NCI-H1694 treated with DMSO at 0.1 percent for 48 hours (cell line): ENCODE measurements around the gene ZNF549.
A peak's percentile ranks its signal among the peaks of the same experiment; 100 is the strongest.

Experiments used
- DNase-seq: peaks from one replicate; lab custom pipeline; 2025; lab: John Stamatoyannopoulos, UW

ZNF549 gene

GRCh38 chr19:57566396-57567265 is 39.5 kb downstream of the ZNF549 start:
- no peak for DNase-seq

DNA sequence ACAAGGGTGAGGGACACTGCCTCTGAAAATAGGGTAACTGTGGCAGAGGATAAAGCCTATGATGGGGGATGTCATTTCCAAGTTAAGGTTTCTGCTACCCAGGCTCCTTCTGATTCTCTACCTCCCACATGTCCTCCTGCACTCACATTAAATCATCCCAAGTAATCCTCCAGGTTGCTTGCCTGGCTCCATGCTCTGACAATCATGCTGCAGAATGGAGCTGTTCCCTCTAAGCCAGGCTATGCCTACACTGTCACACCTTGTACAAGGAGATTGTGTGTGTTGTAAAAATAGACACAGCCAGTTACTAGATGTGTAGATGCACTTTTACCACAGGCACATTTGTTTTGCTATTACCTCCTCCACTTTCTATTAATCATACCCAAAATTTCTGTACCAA is 43.6 kb downstream of the ZNF549 start:
- no peak for DNase-seq

- DNase-seq, result no peak
Observed at GRCh38 chr19:57572415-57572947, 45.3 kb downstream of the ZNF549 start.

DNA sequence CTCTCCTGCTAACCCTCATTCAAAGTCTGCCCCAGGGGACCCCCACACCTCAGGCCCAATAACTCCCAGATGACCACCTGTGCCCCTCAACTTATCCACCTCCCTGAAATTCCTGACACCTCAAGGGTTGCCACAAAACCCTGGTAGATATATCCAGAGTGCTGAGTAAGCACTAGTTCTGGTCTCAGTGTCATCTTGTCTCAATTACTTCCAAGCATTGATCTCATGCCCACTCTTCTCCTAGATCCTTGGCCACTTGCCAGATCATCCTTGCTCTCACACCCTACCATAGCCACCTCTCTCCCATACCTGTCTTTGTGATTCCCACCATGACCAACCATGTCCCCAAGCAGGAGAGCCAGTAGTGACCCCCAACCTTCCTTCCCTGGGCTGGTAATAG is 49.5 kb downstream of the ZNF549 start:
- DNase-seq, result no peak

- DNase-seq, result peak; percentile 97
Observed at GRCh38 chr19:57578487-57579205, 51.5 kb downstream of the ZNF549 start, which contains the start of gene ZNF416. Gene ZNF416 (minus strand): TSS chr19:57578911. CDS start chr19:57578704, 207 bp downstream.

GRCh38 chr19:57583104-57583520 is 56.0 kb downstream of the ZNF549 start:
- no peak for DNase-seq

GRCh38 chr19:57583521-57584416 is 56.6 kb downstream of the ZNF549 start, which contains the start of gene ZIK1:
Gene ZIK1 (plus strand): TSS chr19:57584145. CDS start chr19:57584357, 212 bp downstream.
- DNase-seq, result peak; percentile 76

GRCh38 chr19:57587529-57587928 is 60.4 kb downstream of the ZNF549 start:
- no peak for DNase-seq

GRCh38 chr19:57599377-57599760 is 72.2 kb downstream of the ZNF549 start:
- no peak for DNase-seq

DNA sequence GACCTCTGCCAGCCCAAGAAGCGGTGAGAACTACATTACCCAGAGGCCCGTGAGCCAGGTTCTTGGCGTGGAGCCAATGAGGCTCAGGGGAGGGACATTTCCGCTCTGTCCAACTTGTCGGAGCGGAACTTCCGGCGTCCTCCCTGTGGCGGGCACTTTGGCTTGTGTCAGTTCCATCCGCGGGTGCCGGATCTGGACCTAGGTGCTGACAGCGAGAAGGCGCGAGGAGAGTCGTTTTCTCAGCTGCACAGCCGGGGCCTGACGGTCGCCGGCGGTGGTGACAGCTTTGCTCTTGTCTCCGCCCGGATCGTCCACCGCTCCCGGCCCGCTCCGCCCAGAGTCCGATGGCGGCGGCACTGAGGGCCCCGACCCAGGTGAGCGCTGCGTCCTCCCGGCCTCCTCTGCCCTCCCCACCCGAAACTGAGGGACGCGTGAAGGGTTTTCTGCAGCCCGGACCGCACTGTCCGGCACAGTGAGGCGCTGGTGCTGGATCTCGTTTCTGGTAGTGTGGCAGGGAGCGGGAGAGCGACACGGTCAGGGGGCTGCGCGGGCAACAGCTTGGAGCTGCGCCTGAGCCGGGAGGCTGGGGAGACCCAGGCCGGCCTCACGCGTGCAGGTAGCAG is 72.7 kb downstream of the ZNF549 start, which contains the start of gene ZNF530:
ZNF530 (plus strand) TSS at position 125 of the 623 bp plus-strand sequence. CDS start 4,461 bp downstream, outside the sequence.
- DNase-seq, result peak; percentile 76

DNA sequence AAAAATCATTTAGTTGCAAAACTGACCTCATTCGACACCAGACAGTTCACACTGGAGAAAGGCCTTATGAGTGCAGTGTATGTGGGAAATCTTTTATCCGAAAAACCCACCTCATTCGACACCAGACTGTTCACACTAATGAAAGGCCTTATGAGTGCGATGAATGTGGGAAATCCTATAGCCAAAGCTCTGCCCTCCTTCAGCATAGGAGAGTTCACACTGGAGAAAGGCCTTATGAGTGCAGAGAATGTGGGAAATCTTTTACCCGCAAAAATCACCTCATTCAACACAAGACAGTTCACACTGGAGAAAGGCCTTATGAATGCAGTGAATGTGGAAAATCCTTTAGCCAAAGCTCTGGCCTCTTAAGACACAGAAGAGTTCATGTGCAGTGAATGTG is 79.8 kb downstream of the ZNF549 start:
- no peak for DNase-seq
